HepG2 (cell line): ENCODE data around the gene ALDH9A1. TPM values are rescaled to one million over a fixed set of nuclear protein-coding genes. Genes with fewer than 3 reads are reported as not detected.

Experiments
- ATAC-seq: fragments of 200-7000 bp; cut with Tn5 transposase; 3 replicates; pipeline ENCODE4 v1.9.1; 2020; ENCODE audit warnings: mild to moderate bottlenecking, moderate library complexity
- BruUV-seq: library from RNA; stranded (reverse); fragments of 400-500 nt; replicated peaks from 2 replicates; lab custom pipeline; 2021; lab: Mats Ljungman, UMichigan
- CTCF ChIA-PET: fragments of 300-600 bp; formaldehyde crosslinking; extraction: SDS; loops from one replicate; lab custom pipeline; 2021; ENCODE audit warnings: low total read pairs, inconsistent platforms, low intra/inter-chr PET ratio; lab: Yijun Ruan, JAX
- POLR2A ChIA-PET: fragments of 350-600 bp; sonication (Branson Sonifier 250); formaldehyde crosslinking; loops from one replicate; lab custom pipeline; 2020; ENCODE audit warnings: antibody characterized with exemption, inconsistent platforms; lab: Yijun Ruan, JAX
- DNase-seq: peaks from one replicate; pipeline ENCODE4 v3.0.0-alpha.2; 2015; ENCODE audit warnings: low spot score
- FAIRE-seq: peaks from 3 replicates; lab custom pipeline; 2011; peaks lifted over from hg19 to GRCh38; lab: Jason Lieb, UNC
- H2AFZ ChIP-seq: one replicate; pipeline ENCODE4 v1.6.1; 2011; ENCODE audit warnings: low read length, inconsistent platforms
- H3K27ac ChIP-seq: fragments of 300-600 bp; 3 replicates; pipeline ENCODE4 v1.8.0; 2011; ENCODE audit warnings: mixed run types, mild to moderate bottlenecking, mixed read lengths, low read length, inconsistent platforms; ENCODE audit not compliant: insufficient read depth; ENCODE audit errors: extremely low read length
- H3K27me3 ChIP-seq, 2 experiments: fragments of 200-600 bp in 1 of 2; 2 replicates in 1 of 2; 3 replicates in 1 of 2; pipeline versions ENCODE4 v1.6.0 to v1.8.0; 2011; ENCODE audit warnings: low read length in 2 of 2, mild to moderate bottlenecking in 2 of 2, moderate library complexity in 2 of 2, inconsistent platforms in 1 of 2; ENCODE audit not compliant: insufficient read depth in 2 of 2, control insufficient read depth in 1 of 2
- H3K36me3 ChIP-seq, 2 experiments: fragments of 200-600 bp in 1 of 2; replicated peaks in 1 of 2; 2 replicates in 1 of 2; 3 replicates in 1 of 2; pipeline versions ENCODE4 v1.5.1 to v1.8.0; 2011; ENCODE audit warnings: low read length in 2 of 2, inconsistent platforms in 1 of 2; ENCODE audit not compliant: insufficient read depth in 2 of 2, control insufficient read depth in 1 of 2
- H3K4me1 ChIP-seq: 2 replicates; pipeline ENCODE4 v1.5.1; 2012; ENCODE audit warnings: low read length, inconsistent platforms; ENCODE audit not compliant: insufficient read depth
- H3K4me2 ChIP-seq: 2 replicates; pipeline ENCODE4 v1.6.0; 2011; ENCODE audit warnings: low read depth, low read length, inconsistent platforms
- H3K4me3 ChIP-seq, 3 experiments: fragments of 200-600 bp in 1 of 3; sonication (generic), shearing (Covaris generic) in 1 of 3; replicated peaks in 1 of 3; 2 replicates each; pipeline ENCODE4 v1.5.1; 2011 to 2016; ENCODE audit warnings: low read length in 3 of 3, inconsistent platforms in 2 of 3, low read depth in 2 of 3, mild to moderate bottlenecking in 2 of 3, control low read depth in 1 of 3, mixed read lengths in 1 of 3; ENCODE audit not compliant: insufficient read depth in 1 of 3
- H3K79me2 ChIP-seq: one replicate; pipeline ENCODE4 v1.6.1; 2011; ENCODE audit warnings: low read length, inconsistent platforms; ENCODE audit not compliant: insufficient read depth
- H3K9ac ChIP-seq: 2 replicates; pipeline ENCODE4 v1.6.0; 2011; ENCODE audit warnings: mild to moderate bottlenecking, low read depth, low read length, inconsistent platforms; ENCODE audit not compliant: insufficient read depth
- H3K9me3 ChIP-seq: 2 replicates; pipeline ENCODE4 v1.5.1; 2012; ENCODE audit warnings: mild to moderate bottlenecking, low read length
- H4K20me1 ChIP-seq: 2 replicates; pipeline ENCODE4 v1.6.0; 2011; ENCODE audit warnings: inconsistent platforms, mild to moderate bottlenecking, low read length, moderate library complexity; ENCODE audit not compliant: insufficient read depth
- KDM5A ChIP-seq: fragments of 200-600 bp; sonication (generic); IDR thresholded peaks from 2 replicates; pipeline ENCODE4 v1.7.0; 2018; ENCODE audit warnings: antibody characterized with exemption, mild to moderate bottlenecking, low read length, borderline replicate concordance
- MIXL1 ChIP-seq: IDR thresholded peaks from 2 replicates; pipeline ENCODE4 v1.6.1; 2016
- MLLT10 ChIP-seq: sonication (generic); formaldehyde crosslinking; IDR thresholded peaks from 2 replicates; pipeline ENCODE4 v1.4.0; 2020; ENCODE audit warnings: missing genetic modification reagents
- MXI1 ChIP-seq: IDR thresholded peaks from 3 replicates; pipeline ENCODE4 v1.6.1; 2012; ENCODE audit warnings: low read depth, low read length, inconsistent platforms, borderline replicate concordance
- PCBP1 ChIP-seq: fragments of 200-400 bp; formaldehyde crosslinking; IDR thresholded peaks from 2 replicates; pipeline ENCODE4 v1.6.1; 2017; ENCODE audit warnings: mild to moderate bottlenecking, low read depth, low read length, borderline replicate concordance
- PHF21A ChIP-seq: sonication (generic); formaldehyde crosslinking; IDR thresholded peaks from 2 replicates; pipeline ENCODE4 v1.5.0; 2020; ENCODE audit warnings: mild to moderate bottlenecking, missing genetic modification reagents
- SATB2 ChIP-seq: sonication (generic); formaldehyde crosslinking; IDR thresholded peaks from 2 replicates; pipeline ENCODE4 v1.5.0; 2020; ENCODE audit warnings: missing genetic modification reagents
- TBX2 ChIP-seq: sonication (generic); formaldehyde crosslinking; IDR thresholded peaks from 2 replicates; pipeline ENCODE4 v1.5.0; 2020; ENCODE audit warnings: missing genetic modification reagents, mild to moderate bottlenecking, borderline replicate concordance
- ZMYM2 ChIP-seq: sonication (generic); formaldehyde crosslinking; IDR thresholded peaks from 2 replicates; pipeline ENCODE4 v1.8.0; 2022; ENCODE audit warnings: mild to moderate bottlenecking, missing genetic modification reagents
- ZNF383 ChIP-seq: sonication (generic); formaldehyde crosslinking; IDR thresholded peaks from 2 replicates; pipeline ENCODE4 v1.4.0; 2020; ENCODE audit warnings: missing genetic modification reagents, mild to moderate bottlenecking, borderline replicate concordance
- ZNF503 ChIP-seq: sonication (generic); formaldehyde crosslinking; IDR thresholded peaks from 2 replicates; pipeline ENCODE4 v1.4.0; 2020; ENCODE audit warnings: missing genetic modification reagents
- ZNF713 ChIP-seq: sonication (generic); formaldehyde crosslinking; IDR thresholded peaks from 2 replicates; pipeline ENCODE4 v1.4.0; 2020; ENCODE audit warnings: mild to moderate bottlenecking, missing genetic modification reagents
- ZNF777 ChIP-seq: sonication (generic); formaldehyde crosslinking; IDR thresholded peaks from 2 replicates; pipeline ENCODE4 v1.4.0; 2020; ENCODE audit warnings: missing genetic modification reagents
- ZZZ3 ChIP-seq: sonication (generic); formaldehyde crosslinking; IDR thresholded peaks from 2 replicates; pipeline ENCODE4 v1.4.0; 2020; ENCODE audit warnings: missing genetic modification reagents, mild to moderate bottlenecking, borderline replicate concordance
- WGBS: methylation state at CpG from one replicate; pipeline ENCODE4 v1.1.6; 2017; ENCODE audit warnings: low lambda C conversion rate; 5-methylcytosine and 5-hydroxymethylcytosine counted together
- in situ Hi-C: cut with HindIII; loops from 2 replicates; pipeline ENCODE4 v1.10.0; 2017; ENCODE audit warnings: low pct_unique_long_range_greater_than_20kb; ENCODE audit not compliant: extremely low pct_ligation_motif_present
- intact Hi-C: fragments of 100-400 bp; cut with micrococcal nuclease; formaldehyde crosslinking; loops from one replicate; pipeline ENCODE4 v1.10.0; 2022; ENCODE audit not compliant: unreplicated experiment
- polyA plus RNA-seq, 8 experiments: library from polyadenylated mRNA; depleted of rRNA in 3 of 8; stranded (reverse) in 7 of 8; unstranded in 1 of 8; fragments of >200 nt; fragmentation: Illumina TruSeq in 4 of 8; extraction: Trizol in 4 of 8; gene quantifications; 2 replicates each; pipeline versions ENCODE4 v1.2.1 to v1.2.3, GENCODE V29; 2011 to 2016; ENCODE audit warnings: low read depth in 4 of 8, missing spikeins in 1 of 8, mixed read lengths in 1 of 8; ENCODE audit not compliant: insufficient read depth in 1 of 8
- total RNA-seq, 5 experiments: library from RNA; depleted of rRNA; stranded (reverse); fragments of >200 nt; fragmentation: Illumina TruSeq; extraction: Trizol; gene quantifications; 2 replicates each; pipeline ENCODE4 v1.2.3, GENCODE V29; 2016; ENCODE audit warnings: low read depth in 1 of 5

The ALDH9A1 gene
- total and polyA plus RNA-seq, 2 of the 13 experiments (the other 11 are each of a cell fraction or from before 2014, with no cell fraction given): 27.5 to 38.5 TPM

GRCh38 chr1:165712764-165713163 is 14.4 kb upstream of the ALDH9A1 start:
- ATAC-seq: no peak
- ChIA-PET CTCF (no interaction called here), POLR2A (no interaction called here)
- intact Hi-C loops: no loop called here
- TF ChIP-seq ZNF383 (CRISPR knock-in tag) (no peak), MXI1 (no peak), ZNF713 (CRISPR knock-in tag) (no peak), PHF21A (no peak), MIXL1 (CRISPR knock-in tag) (no peak), KDM5A (no peak), ZMYM2 (no peak), SATB2 (CRISPR knock-in tag) (no peak), ZNF777 (CRISPR knock-in tag) (no peak), MLLT10 (no peak), TBX2 (CRISPR knock-in tag) (no peak), ZNF503 (CRISPR knock-in tag) (no peak), ZZZ3 (CRISPR knock-in tag) (no peak), PCBP1 (no peak)
- no peak overlapping the region for H3K27ac ChIP-seq
- no peak for DNase-seq
- no peak overlapping the region for H3K9ac ChIP-seq
- no peak overlapping the region for H3K4me2 ChIP-seq
- no peak overlapping the region for H2AFZ ChIP-seq
- no peaks in the 10 kb centered on the region for H3K9me3 ChIP-seq
- no peaks in the 10 kb centered on the region for H4K20me1 ChIP-seq
- no peak for FAIRE-seq
- in situ Hi-C loops: loop anchor here (25.0 kb wide), 1 partner anchor 450 kb away; the partner anchor contains the start of gene FAM78B
- 87% methylated on average over 5 of the region's 5 CpGs for WGBS
- peaks cover 30% of the 10 kb centered on the region for H3K4me1 ChIP-seq
- peaks cover 4 to 10% of the 10 kb centered on the region in 2 experiments; a peak in 3 of 5 replicates for H3K27me3 ChIP-seq
- no peaks in the 10 kb centered on the region for H3K36me3 ChIP-seq
- no peak overlapping the region for H3K4me3 ChIP-seq
- no TSS peak for BruUV-seq
- no peaks in the 10 kb centered on the region for H3K79me2 ChIP-seq
